HepG2 (cell line): ENCODE measurements around the gene ATP2A2. TPM values are rescaled to one million over a fixed set of nuclear protein-coding genes. Genes with fewer than 3 reads are reported as not detected.

ENCODE experiments used
- ATAC-seq: fragments of 200-7000 bp; cut with Tn5 transposase; 3 replicates; pipeline ENCODE4 v1.9.1; 2020; ENCODE audit warnings: mild to moderate bottlenecking, moderate library complexity
- BruUV-seq: library from RNA; stranded (reverse); fragments of 400-500 nt; replicated peaks from 2 replicates; lab custom pipeline; 2021; lab: Mats Ljungman, UMichigan
- CTCF ChIA-PET: fragments of 300-600 bp; formaldehyde crosslinking; extraction: SDS; loops from one replicate; lab custom pipeline; 2021; ENCODE audit warnings: low total read pairs, inconsistent platforms, low intra/inter-chr PET ratio; lab: Yijun Ruan, JAX
- POLR2A ChIA-PET: fragments of 350-600 bp; sonication (Branson Sonifier 250); formaldehyde crosslinking; loops from one replicate; lab custom pipeline; 2020; ENCODE audit warnings: antibody characterized with exemption, inconsistent platforms; lab: Yijun Ruan, JAX
- DNase-seq: peaks from one replicate; pipeline ENCODE4 v3.0.0-alpha.2; 2015; ENCODE audit warnings: low spot score
- FAIRE-seq: peaks from 3 replicates; lab custom pipeline; 2011; peaks lifted over from hg19 to GRCh38; lab: Jason Lieb, UNC
- H2AFZ ChIP-seq: one replicate; pipeline ENCODE4 v1.6.1; 2011; ENCODE audit warnings: low read length, inconsistent platforms
- H3K27ac ChIP-seq: fragments of 300-600 bp; 3 replicates; pipeline ENCODE4 v1.8.0; 2011; ENCODE audit warnings: mixed run types, mild to moderate bottlenecking, mixed read lengths, low read length, inconsistent platforms; ENCODE audit not compliant: insufficient read depth; ENCODE audit errors: extremely low read length
- H3K27me3 ChIP-seq, 2 experiments: fragments of 200-600 bp in 1 of 2; 2 replicates in 1 of 2; 3 replicates in 1 of 2; pipeline versions ENCODE4 v1.6.0 to v1.8.0; 2011; ENCODE audit warnings: low read length in 2 of 2, mild to moderate bottlenecking in 2 of 2, moderate library complexity in 2 of 2, inconsistent platforms in 1 of 2; ENCODE audit not compliant: insufficient read depth in 2 of 2, control insufficient read depth in 1 of 2
- H3K36me3 ChIP-seq, 2 experiments: fragments of 200-600 bp in 1 of 2; replicated peaks in 1 of 2; 2 replicates in 1 of 2; 3 replicates in 1 of 2; pipeline versions ENCODE4 v1.5.1 to v1.8.0; 2011; ENCODE audit warnings: low read length in 2 of 2, inconsistent platforms in 1 of 2; ENCODE audit not compliant: insufficient read depth in 2 of 2, control insufficient read depth in 1 of 2
- H3K4me1 ChIP-seq: 2 replicates; pipeline ENCODE4 v1.5.1; 2012; ENCODE audit warnings: low read length, inconsistent platforms; ENCODE audit not compliant: insufficient read depth
- H3K4me2 ChIP-seq: 2 replicates; pipeline ENCODE4 v1.6.0; 2011; ENCODE audit warnings: low read depth, low read length, inconsistent platforms
- H3K4me3 ChIP-seq, 3 experiments: fragments of 200-600 bp in 1 of 3; sonication (generic), shearing (Covaris generic) in 1 of 3; replicated peaks in 1 of 3; 2 replicates each; pipeline ENCODE4 v1.5.1; 2011 to 2016; ENCODE audit warnings: low read length in 3 of 3, inconsistent platforms in 2 of 3, low read depth in 2 of 3, mild to moderate bottlenecking in 2 of 3, control low read depth in 1 of 3, mixed read lengths in 1 of 3; ENCODE audit not compliant: insufficient read depth in 1 of 3
- H3K79me2 ChIP-seq: one replicate; pipeline ENCODE4 v1.6.1; 2011; ENCODE audit warnings: low read length, inconsistent platforms; ENCODE audit not compliant: insufficient read depth
- H3K9ac ChIP-seq: 2 replicates; pipeline ENCODE4 v1.6.0; 2011; ENCODE audit warnings: mild to moderate bottlenecking, low read depth, low read length, inconsistent platforms; ENCODE audit not compliant: insufficient read depth
- H3K9me3 ChIP-seq: 2 replicates; pipeline ENCODE4 v1.5.1; 2012; ENCODE audit warnings: mild to moderate bottlenecking, low read length
- H4K20me1 ChIP-seq: 2 replicates; pipeline ENCODE4 v1.6.0; 2011; ENCODE audit warnings: inconsistent platforms, mild to moderate bottlenecking, low read length, moderate library complexity; ENCODE audit not compliant: insufficient read depth
- AHDC1 ChIP-seq: sonication (generic); formaldehyde crosslinking; IDR thresholded peaks from 2 replicates; pipeline ENCODE4 v1.5.1; 2020; ENCODE audit warnings: mild to moderate bottlenecking, missing genetic modification reagents, borderline replicate concordance
- ATF7 ChIP-seq, 2 experiments: fragments of 450-650 bp in 1 of 2; sonication (generic) in 1 of 2; formaldehyde crosslinking in 1 of 2; IDR thresholded peaks; 2 replicates each; pipeline versions ENCODE4 v1.4.0 to v1.6.1; 2016 to 2020; ENCODE audit warnings: antibody characterized with exemption in 1 of 2, mild to moderate bottlenecking in 1 of 2, missing genetic modification reagents in 1 of 2
- FOXC1 ChIP-seq: sonication (generic); formaldehyde crosslinking; IDR thresholded peaks from 2 replicates; pipeline ENCODE4 v1.8.0; 2022; ENCODE audit warnings: mild to moderate bottlenecking, missing genetic modification reagents, borderline replicate concordance
- IRF1 ChIP-seq: sonication (generic); formaldehyde crosslinking; IDR thresholded peaks from 2 replicates; pipeline ENCODE4 v1.4.0; 2020; ENCODE audit warnings: low read depth, mild to moderate bottlenecking, missing genetic modification reagents
- KDM5B ChIP-seq: sonication (generic); formaldehyde crosslinking; IDR thresholded peaks from 2 replicates; pipeline ENCODE4 v1.4.0; 2020; ENCODE audit warnings: missing genetic modification reagents, mild to moderate bottlenecking, borderline replicate concordance
- REL ChIP-seq: sonication (generic); formaldehyde crosslinking; conservative IDR thresholded peaks from 2 replicates; pipeline ENCODE4 v1.8.0; 2022; ENCODE audit warnings: mild to moderate bottlenecking, missing genetic modification reagents, moderate library complexity
- SOX6 ChIP-seq, 2 experiments: fragments of 450-650 bp in 1 of 2; sonication (generic) in 1 of 2; formaldehyde crosslinking in 1 of 2; IDR thresholded peaks; 2 replicates each; pipeline versions ENCODE4 v1.4.0 to v1.6.1; 2017 to 2020; ENCODE audit warnings: antibody characterized with exemption in 1 of 2, mild to moderate bottlenecking in 1 of 2, missing genetic modification reagents in 1 of 2
- TBL1XR1 ChIP-seq: fragments of 150-350 bp; IDR thresholded peaks from 2 replicates; pipeline ENCODE4 v1.6.1; 2014; ENCODE audit warnings: borderline replicate concordance, low read length; ENCODE audit not compliant: partially characterized antibody
- ZNF350 ChIP-seq: sonication (generic); formaldehyde crosslinking; IDR thresholded peaks from 2 replicates; pipeline ENCODE4 v1.4.0; 2020; ENCODE audit warnings: mild to moderate bottlenecking, low read depth, missing genetic modification reagents, borderline replicate concordance
- ZNF367 ChIP-seq: sonication (generic); formaldehyde crosslinking; IDR thresholded peaks from 2 replicates; pipeline ENCODE4 v1.4.0; 2020; ENCODE audit warnings: missing genetic modification reagents, borderline replicate concordance
- WGBS: methylation state at CpG from one replicate; pipeline ENCODE4 v1.1.6; 2017; ENCODE audit warnings: low lambda C conversion rate; 5-methylcytosine and 5-hydroxymethylcytosine counted together
- in situ Hi-C: cut with HindIII; loops from 2 replicates; pipeline ENCODE4 v1.10.0; 2017; ENCODE audit warnings: low pct_unique_long_range_greater_than_20kb; ENCODE audit not compliant: extremely low pct_ligation_motif_present
- intact Hi-C: fragments of 100-400 bp; cut with micrococcal nuclease; formaldehyde crosslinking; loops from one replicate; pipeline ENCODE4 v1.10.0; 2022; ENCODE audit not compliant: unreplicated experiment
- polyA plus RNA-seq, 8 experiments: library from polyadenylated mRNA; depleted of rRNA in 3 of 8; stranded (reverse) in 7 of 8; unstranded in 1 of 8; fragments of >200 nt; fragmentation: Illumina TruSeq in 4 of 8; extraction: Trizol in 4 of 8; gene quantifications; 2 replicates each; pipeline versions ENCODE4 v1.2.1 to v1.2.3, GENCODE V29; 2011 to 2016; ENCODE audit warnings: low read depth in 4 of 8, missing spikeins in 1 of 8, mixed read lengths in 1 of 8; ENCODE audit not compliant: insufficient read depth in 1 of 8
- total RNA-seq, 5 experiments: library from RNA; depleted of rRNA; stranded (reverse); fragments of >200 nt; fragmentation: Illumina TruSeq; extraction: Trizol; gene quantifications; 2 replicates each; pipeline ENCODE4 v1.2.3, GENCODE V29; 2016; ENCODE audit warnings: low read depth in 1 of 5
- TF ChIP-seq, protein P1 (sequence below): sonication (generic); formaldehyde crosslinking; IDR thresholded peaks from 2 replicates; pipeline ENCODE4 v1.4.0; 2020; ENCODE audit warnings: missing genetic modification reagents
- TF ChIP-seq, protein P2 (sequence below): sonication (generic); formaldehyde crosslinking; IDR thresholded peaks from 2 replicates; pipeline ENCODE4 v1.4.0; 2020; ENCODE audit warnings: missing genetic modification reagents
- TF ChIP-seq, protein P3 (sequence below): sonication (generic); formaldehyde crosslinking; IDR thresholded peaks from 2 replicates; pipeline ENCODE4 v1.8.1; 2023; ENCODE audit warnings: mild to moderate bottlenecking, missing genetic modification reagents, borderline replicate concordance

The ATP2A2 gene
- total and polyA plus RNA-seq, 2 of the 13 experiments (the other 11 are each of a cell fraction or from before 2014, with no cell fraction given), result 35.4 to 85.5 TPM

DNA sequence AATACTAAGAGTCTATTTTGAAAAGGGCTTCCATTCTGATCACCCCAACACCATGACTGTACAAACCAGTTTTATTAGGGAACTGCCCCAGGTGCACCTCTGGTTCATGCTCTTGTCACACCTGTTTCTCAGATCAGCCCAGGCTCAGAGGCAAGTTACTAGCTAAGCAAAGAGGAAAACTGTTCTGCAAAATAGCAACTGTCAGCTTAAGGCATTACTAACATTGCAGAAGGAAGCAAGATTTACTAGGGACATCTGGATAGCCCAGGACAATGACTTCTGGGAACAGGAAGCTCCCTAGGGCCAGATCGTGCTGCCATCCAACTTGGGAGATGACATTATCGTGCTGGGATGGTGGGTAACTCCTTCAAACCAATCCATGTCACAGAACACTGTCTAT, 92.4 kb downstream of the ATP2A2 start:
- WGBS, result 92% methylated on average over 2 of the region's 2 CpGs
- no peak for FAIRE-seq
- no peak overlapping the region for H3K4me2 ChIP-seq
- no peaks in the 10 kb centered on the region; a peak in 1 of 5 replicates for H3K27me3 ChIP-seq
- H3K27ac ChIP-seq, result no peak overlapping the region
- in situ Hi-C loops, result no loop called here
- H3K4me1 ChIP-seq, result 0 out of 2 replicates have a peak, but pooled peaks cover 4% of the 10 kb centered on the region
- H3K4me3 ChIP-seq, result no peak overlapping the region
- DNase-seq, result no peak
- no peak overlapping the region for H3K9ac ChIP-seq
- CTCF ChIA-PET, result no interaction called here
- H3K36me3 ChIP-seq, result peaks cover 30 to 55% of the 10 kb centered on the region in 2 experiments
- H3K79me2 ChIP-seq, result no peaks in the 10 kb centered on the region
- no peak overlapping the region for H2AFZ ChIP-seq
- intact Hi-C loops, result no loop called here
- BruUV-seq, result TSS peak; percentile 13
- H3K9me3 ChIP-seq, result no peaks in the 10 kb centered on the region
- no peak for ATAC-seq
- H4K20me1 ChIP-seq, result no peaks in the 10 kb centered on the region
- POLR2A ChIA-PET, result no interaction called here
- TF ChIP-seq, protein P1, sequence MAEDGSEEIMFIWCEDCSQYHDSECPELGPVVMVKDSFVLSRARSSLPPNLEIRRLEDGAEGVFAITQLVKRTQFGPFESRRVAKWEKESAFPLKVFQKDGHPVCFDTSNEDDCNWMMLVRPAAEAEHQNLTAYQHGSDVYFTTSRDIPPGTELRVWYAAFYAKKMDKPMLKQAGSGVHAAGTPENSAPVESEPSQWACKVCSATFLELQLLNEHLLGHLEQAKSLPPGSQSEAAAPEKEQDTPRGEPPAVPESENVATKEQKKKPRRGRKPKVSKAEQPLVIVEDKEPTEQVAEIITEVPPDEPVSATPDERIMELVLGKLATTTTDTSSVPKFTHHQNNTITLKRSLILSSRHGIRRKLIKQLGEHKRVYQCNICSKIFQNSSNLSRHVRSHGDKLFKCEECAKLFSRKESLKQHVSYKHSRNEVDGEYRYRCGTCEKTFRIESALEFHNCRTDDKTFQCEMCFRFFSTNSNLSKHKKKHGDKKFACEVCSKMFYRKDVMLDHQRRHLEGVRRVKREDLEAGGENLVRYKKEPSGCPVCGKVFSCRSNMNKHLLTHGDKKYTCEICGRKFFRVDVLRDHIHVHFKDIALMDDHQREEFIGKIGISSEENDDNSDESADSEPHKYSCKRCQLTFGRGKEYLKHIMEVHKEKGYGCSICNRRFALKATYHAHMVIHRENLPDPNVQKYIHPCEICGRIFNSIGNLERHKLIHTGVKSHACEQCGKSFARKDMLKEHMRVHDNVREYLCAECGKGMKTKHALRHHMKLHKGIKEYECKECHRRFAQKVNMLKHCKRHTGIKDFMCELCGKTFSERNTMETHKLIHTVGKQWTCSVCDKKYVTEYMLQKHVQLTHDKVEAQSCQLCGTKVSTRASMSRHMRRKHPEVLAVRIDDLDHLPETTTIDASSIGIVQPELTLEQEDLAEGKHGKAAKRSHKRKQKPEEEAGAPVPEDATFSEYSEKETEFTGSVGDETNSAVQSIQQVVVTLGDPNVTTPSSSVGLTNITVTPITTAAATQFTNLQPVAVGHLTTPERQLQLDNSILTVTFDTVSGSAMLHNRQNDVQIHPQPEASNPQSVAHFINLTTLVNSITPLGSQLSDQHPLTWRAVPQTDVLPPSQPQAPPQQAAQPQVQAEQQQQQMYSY (CRISPR knock-in tag), result no peak
- TF ChIP-seq, protein P2, sequence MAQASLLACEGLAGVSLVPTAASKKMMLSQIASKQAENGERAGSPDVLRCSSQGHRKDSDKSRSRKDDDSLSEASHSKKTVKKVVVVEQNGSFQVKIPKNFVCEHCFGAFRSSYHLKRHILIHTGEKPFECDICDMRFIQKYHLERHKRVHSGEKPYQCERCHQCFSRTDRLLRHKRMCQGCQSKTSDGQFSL, result no peak
- TF ChIP-seq TBL1XR1, result no peak
- no peak for TF ChIP-seq ATF7 (IDR thresholded peaks at IDR 0.05)
- no peak for TF ChIP-seq ATF7 (CRISPR knock-in tag; IDR thresholded peaks at IDR 0.05)
- TF ChIP-seq AHDC1 (CRISPR knock-in tag), result no peak
- TF ChIP-seq ZNF350 (CRISPR knock-in tag), result no peak
- TF ChIP-seq KDM5B (CRISPR knock-in tag), result no peak
- TF ChIP-seq SOX6 (IDR thresholded peaks at IDR 0.05), result no peak
- no peak for TF ChIP-seq SOX6 (CRISPR knock-in tag; IDR thresholded peaks at IDR 0.05)
- no peak for TF ChIP-seq REL (CRISPR knock-in tag)
- TF ChIP-seq IRF1 (CRISPR knock-in tag), result no peak
- TF ChIP-seq FOXC1 (CRISPR knock-in tag), result no peak
- TF ChIP-seq, protein P3, sequence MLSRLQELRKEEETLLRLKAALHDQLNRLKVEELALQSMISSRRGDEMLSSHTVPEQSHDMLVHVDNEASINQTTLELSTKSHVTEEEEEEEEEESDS, result no peak
- TF ChIP-seq ZNF367 (CRISPR knock-in tag), result no peak
